SIG-M5 (cell line): ENCODE data around the gene RORB.
"Not testable (repeated sequence)": the region's sequence is repeated elsewhere in the genome, so short reads cannot be mapped to it uniquely, and the experiment has no call there.

ENCODE experiments used
- DNase-seq: peaks from one replicate; lab custom pipeline; 2025; lab: John Stamatoyannopoulos, UW

Gene RORB

DNA sequence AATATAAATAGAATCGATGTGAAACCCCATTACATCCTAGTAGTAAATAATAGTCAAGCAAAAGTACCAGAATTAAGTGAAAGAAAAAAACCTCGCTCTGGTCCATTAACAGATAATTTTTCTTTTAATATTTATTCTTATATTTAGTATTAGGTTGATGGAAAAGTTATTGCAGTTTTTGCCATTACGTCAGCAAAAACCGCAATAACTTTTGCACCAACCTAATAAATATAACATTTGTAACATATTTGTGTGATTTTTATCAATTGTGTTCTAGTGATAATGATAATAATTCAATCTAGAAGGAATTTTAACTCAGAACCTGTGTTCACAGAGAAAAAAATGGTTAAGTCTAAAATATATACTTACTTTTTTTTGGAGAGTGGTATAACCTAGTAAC lies 16.1 kb downstream of the RORB start:
- no peak for DNase-seq

DNA sequence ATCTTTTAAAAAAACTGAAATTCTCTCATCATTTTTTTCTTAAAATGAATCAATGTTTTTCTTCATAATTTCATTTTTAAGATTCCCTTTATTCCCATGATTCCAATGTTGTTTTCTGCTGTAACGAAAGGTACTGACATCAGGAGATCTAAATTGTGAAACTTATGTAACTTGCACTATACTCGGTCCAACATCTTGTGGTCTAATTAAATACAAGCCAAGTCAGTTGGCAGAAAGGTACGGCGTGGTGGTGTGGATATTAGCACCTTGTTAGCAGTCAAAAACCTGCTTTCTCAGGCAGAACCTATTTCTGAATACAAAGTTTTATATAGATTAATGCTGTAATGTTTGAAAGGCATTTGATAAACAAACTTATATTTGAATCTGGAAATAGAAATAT lies 20.1 kb downstream of the RORB start:
- DNase-seq = no peak

DNA sequence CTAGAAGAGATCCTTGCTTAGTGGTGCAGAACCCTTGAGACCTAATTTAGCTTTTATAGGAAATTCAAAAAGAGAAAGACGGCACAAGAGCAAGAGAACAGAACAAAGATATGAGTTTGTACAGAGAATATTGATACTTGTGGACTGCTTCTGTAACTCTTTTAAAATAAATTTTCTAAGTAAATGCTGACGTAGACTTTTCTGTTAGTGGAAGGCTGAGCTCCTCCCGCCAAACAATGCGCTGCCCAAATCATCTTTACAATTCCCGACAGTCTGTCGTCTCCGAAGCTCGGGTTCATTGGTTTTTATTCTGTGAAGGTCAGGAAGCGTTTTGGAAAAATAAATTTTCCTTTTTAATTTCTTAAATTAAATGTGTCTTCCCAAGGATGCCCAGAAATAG lies 22.3 kb downstream of the RORB start:
- DNase-seq = no peak

DNA sequence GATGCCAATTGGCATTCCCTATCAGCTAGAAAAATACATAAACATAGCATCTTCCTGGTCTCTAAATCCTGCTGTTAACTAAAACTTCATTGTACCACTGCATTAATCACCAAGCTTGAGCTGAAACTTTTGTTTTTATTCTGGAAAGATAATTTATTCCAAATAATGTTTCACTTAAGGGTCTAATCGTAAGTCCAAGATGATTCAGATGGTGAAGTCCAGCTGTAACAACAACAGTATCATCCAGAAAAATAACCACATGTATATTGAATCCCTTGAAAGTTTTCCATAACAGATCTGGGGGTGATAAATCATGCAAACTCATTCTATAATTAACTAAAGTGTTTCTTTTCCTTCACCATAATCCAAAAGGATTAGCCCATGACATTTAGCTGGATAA lies 23.9 kb downstream of the RORB start:
- no peak for DNase-seq

DNA sequence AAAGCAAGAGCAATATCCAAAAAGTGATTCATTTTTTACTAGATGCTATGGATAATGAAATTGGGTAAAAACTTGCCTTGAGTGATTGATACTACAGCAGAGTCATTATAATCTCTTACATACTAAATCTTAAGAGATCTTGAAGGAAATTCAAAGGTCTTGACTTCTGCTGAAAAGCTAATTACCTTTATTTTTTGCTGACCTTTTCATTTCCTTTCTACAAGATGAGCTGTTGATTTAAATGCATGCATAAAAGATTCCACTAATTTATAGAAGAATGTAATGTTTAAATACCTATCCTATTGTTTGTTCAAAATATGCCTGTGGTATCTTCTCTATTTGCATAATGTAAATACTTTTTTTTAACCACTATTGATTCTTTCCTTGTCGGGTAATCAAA lies 27.2 kb downstream of the RORB start:
- no peak for DNase-seq

DNA sequence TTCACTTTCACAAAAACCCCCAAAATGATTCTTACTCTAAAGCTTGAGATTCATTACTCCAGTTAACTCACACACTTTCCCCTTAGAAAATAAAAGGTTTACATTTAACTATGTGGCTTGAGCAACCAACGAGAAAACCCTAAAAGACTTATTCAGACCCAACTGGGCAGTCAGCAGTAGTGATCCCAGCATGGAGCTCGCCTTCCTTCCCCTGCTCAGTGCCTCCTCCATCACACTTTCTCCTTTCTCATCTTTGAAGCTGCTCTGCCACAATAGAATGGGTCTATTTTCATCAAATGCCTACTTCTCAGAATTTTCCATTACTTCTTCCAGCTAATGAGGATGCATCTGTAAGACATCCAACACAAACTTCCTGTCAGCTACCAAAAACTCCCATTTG lies 29.1 kb downstream of the RORB start:
- no peak for DNase-seq

DNA sequence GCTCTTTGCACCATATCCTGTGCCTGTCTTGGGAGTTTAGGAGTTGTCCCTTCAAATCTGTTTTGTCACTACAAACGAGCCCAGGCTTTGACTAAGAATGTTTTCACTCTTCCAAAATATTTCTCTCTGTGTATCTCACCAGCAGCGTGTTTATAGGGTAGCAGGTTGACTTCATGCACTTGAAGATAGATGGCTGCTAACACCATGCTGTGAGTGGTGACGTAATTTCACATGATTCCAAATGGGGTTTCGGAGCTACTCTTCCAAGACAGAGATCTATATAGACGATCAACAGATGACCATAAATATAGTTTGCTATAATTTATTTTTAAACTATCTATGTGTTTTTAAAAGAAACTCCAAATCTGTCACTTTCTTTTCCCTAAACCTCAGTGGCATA lies 30.6 kb downstream of the RORB start:
- DNase-seq = no peak

DNA sequence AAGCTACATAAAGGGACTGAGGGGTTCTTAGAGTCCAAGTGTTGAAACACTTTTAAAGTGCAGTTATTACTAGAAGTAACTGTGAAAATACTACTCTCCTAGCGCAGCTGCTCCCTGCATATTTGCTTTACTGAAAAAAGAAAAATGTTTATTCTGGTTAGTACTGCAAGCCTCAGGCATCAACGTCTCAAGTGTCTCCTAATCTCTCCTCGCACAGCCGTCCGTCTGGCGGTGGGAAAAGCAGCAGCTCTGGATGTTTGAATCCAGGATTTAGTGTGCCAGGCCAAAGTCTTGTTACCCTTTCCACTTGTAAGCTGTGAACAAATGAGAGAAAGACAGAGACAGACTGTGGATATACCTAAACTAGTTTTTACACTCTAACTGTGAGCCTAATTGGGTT lies 31.1 kb downstream of the RORB start:
- DNase-seq = no peak

DNA sequence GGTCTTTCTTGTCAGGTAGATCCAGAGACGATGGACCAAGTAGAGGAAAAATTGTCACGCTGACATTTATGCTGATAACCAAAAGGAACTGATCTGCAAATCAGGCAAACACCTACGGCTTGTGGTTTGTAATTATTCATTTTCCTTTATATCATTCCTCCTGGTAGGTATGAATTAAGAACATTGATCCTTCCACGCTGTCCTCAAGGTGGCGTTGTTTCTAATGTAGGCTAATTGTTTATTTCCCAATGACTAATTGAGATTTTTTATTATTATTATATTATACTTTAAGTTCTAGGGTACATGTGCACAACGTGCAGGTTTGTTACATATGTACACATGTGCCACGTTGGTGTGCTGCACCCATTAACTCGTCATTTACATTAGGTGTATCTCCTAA lies 33.3 kb downstream of the RORB start:
- not testable (repeated sequence) for DNase-seq

DNA sequence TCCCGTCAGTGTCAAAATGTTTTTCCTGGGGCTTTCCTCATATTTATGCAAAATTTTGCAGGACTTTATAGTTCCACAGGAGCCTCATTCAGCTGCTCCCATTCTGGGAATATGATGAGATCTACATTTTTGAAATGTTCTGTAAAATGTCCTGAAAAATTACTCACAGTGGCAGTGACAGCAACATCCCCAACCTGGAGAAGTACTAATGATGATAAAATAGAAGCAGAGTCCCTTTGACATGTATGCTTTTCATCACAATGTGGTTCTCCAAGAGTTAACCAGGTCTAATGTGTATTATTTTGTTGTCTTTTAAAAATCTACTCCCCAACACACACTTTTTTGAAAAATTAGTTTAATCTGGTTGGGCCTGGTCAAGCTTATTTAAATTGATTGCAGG lies 36.1 kb downstream of the RORB start:
- no peak for DNase-seq

DNA sequence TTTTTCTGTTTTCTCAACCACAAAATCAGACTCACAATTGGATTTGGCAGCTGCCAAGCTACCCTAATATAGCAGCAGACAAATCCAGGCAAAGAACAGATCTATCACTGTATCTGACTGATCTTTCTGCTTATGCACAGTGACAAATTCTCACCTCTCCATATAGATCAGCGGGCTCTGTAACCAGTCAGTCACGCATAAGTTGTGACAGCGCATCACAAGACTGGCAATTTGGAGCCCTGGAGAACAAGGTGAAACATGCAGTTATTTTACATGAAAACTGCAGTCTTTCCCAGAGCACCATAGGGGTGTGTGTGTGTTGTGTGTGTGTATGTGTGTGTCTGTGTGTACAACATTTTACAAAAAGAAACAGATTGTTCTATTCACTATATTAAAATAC lies 37.7 kb downstream of the RORB start:
- no peak for DNase-seq

DNA sequence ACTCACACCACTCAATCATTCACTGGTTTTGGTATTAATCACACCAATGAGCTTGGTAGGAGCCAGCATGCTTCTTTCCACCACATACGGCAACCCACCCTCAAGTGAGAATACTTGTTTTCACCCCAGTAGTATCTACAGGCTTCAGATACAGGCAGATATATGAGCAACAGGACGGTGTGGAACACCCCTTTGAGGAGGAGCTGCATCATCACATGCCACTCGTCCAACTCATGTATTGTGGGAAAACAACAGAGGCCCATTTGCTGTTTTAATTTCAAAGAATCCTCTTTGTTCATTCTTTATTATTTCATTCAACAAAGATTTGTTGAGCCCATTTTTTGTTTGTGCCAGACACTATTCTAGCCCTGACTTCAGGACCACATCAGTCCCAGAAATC lies 46.0 kb downstream of the RORB start:
- no peak for DNase-seq

DNA sequence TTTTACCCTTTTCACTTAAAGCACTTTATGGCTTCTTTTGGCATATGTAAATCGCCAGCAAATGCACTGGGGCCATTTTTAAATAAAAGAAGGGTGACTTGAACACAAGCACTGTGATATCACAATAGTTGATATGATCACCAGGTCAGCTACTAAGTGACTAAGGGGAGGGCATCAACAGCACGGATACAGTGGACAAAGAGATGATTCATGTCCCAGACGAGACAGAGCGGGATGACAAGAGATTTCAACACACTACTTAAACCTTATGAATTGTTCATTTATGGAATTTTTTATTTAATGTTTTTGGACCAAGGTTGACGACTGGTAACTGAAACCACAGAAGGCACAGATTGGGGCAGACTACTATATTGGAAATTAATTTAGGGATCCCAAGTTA lies 54.1 kb downstream of the RORB start:
- no peak for DNase-seq

DNA sequence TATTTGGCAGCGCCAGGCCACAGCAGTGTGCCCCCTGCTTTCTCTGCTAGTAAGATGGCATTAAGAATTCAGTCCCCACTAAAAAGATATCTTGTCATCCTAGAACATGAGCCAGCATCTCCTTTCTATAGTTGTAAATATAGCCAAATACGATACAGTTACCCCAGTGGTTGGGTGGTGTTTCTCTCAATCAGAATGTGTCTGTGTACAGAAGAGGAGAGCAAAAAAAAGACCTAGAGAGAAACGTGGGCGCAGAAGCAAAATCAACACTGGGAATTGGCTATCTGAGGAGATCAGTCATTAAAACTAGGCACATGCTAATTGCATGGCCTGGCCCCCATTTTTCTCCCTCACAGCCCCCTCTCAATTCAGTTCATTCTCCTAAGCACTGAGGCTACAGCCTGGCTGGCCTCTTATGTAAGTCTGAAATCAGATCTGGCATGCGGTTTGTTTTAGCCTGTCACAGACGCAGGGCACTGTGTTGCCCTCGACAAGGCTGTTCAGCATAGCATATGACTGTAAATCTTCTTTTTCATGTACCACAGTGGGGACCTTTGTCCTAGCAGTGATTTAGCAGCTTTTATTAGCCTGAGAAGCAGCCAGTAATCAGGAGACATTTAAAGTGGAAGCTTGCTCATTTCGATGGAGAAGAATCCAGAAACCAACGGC lies 57.8 kb downstream of the RORB start:
- DNase-seq = no peak

DNA sequence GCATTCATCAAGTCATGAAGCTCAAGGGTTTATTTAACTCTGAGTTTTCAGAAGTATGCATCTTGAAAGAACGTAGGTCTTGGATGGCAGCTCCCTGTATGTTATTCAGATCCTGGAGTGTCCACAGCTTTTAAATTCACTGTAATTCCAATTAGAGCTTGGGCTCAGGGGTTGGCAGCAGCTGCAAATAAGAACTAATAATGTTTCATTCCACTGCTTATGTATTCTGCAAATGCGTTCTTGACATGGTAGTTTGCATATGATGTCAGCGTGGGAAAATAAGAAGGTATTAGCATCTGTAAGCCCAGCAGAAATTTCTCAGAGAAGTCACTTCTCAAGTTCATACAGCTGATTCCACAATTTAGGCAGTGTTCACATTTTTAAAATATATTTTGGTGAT lies 58.4 kb downstream of the RORB start:
- no peak for DNase-seq

DNA sequence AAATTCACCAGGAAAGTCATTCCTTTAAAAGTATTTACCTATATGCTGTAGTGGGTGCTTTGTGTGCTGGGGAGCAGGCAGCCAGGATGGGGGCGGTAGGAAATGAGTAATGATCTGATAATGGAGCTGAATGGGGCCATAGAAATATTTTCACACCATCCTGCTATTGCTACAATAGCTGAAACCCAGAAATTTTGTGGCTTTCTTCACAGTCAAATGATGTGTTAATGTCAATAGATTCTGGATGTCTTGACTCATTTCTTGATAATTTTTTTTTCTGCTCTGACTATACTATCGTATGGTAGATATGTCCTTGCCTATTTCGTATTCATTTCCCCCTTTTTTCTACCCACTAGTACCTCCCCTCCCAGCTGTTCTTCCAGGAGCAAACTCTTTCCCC lies 59.5 kb downstream of the RORB start:
- no peak for DNase-seq

DNA sequence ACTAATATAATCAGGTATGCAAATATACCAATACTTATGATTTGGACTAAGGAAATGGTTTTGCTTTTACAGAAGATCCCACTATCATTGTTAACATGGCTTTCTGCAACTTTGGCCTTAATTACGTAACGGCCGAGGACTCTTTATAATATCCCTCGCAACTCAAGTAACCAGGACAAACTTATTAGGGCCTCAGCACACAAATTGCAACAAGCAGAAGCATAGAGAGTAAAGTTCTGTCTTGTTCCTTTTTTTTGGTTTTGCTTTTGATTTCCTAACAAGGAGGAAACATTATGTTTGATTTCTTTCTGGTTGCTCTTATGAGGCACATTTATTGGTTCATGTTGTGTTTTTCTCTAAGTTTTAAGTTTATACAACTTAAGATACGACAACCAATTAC lies 60.4 kb downstream of the RORB start:
- no peak for DNase-seq

DNA sequence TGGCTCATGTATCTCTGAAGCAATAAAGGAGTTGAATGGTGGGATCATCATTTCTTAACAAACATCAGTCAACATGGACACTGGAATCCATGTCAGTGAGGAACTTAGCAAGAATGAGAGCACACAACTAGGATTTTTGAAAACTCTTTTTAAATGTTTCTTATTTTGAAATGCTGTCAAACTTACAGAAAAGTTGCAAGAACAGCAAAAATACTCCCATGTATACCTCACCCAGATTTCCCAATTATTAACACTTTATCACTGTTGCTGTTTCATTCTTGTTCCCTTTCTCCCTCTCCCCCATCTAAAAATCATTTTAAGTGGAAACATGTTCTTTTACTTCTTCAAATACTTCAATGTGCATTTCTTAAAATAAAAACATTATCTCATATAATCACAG lies 65.5 kb downstream of the RORB start:
- DNase-seq = no peak

DNA sequence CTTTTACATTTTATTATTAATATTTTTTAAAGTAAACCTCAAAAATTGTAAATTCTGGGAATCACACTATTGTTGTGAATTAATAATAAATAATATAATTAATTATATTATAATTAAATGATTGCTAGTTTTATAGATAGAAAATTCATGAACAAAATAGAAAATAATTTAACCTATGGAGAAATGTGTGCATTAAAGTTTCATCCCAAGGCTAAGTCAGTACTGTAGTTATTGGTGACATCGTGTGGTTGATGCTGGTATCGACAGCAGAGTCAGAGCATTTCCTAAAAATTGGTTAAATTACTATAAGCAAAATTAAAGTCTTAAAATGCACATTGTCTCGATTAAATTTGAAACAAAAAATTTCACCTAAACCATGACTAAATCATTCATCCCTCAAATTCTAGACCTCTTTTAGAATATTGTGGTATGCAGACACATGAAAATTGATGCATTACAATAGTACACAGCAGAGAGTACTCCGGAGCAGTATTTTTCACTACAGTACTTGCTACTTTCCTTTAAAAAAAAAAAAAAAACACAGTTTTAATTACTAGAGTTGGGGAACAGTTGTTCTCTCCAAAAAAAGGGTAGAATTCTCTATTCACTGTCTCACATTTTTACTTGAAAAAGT lies 73.9 kb downstream of the RORB start:
- no peak for DNase-seq

DNA sequence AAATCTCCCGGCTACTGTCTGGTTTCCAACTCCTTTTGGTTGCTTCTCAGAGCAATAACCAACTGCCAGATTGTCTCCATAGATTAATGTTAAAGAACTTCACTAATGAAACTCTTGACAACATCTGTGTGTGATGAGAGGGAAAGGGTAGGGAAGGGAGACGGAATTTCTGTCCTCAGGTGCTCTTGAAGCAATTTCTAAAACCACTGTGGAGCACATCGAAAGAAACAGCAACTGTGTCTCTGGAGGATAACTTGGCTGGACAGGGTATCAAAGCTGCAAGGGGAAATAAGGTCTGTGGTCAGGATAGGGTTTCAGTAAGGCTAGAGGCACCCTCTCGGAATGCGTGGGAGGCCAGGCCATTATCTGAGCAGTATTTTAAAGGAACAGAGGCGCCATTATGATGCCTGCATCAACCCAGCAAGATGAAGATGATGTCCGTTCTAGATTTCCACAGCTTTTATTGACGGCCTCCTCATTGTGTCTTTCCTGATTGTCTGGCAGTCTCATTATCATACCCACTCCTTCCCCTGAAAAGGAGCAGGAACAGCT lies 76.6 kb downstream of the RORB start:
- DNase-seq = no peak

DNA sequence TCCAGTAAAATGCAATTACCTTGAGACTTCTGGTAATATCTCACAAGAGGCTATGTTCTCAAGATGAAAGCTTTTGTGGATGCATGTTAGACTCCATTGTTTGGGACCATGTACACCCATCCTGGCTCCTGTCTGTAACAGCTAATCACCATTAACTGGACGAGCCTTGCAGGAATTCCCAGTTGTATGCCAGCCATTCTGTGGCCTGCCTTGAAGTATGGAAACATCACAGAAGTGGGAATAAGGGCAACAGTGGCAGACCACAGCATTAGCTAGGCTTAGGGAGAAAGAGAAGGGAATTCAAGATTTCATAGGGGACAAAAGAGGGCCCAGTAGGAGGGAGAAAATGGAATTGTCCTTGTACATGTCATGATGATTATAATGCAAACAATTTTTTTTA lies 79.0 kb downstream of the RORB start:
- DNase-seq = no peak

DNA sequence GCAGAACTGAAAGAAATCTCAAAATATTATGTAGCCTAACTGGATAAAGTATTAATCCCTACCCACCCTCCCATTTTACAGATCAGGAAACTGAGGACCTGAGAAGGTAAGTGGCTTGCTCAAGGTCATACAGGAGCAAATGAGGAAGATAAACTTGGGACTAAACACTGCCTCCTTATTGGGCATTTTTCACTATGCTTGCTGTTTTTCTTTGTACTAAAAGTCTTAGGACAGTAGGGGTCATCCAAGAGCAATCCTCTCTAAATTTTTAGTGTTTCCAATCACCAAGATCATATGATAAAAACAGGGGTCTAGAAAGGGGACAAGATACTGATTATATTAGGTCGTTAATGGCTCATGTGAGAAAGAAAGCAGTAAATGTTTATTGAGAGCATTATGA lies 80.8 kb downstream of the RORB start:
- DNase-seq = no peak

DNA sequence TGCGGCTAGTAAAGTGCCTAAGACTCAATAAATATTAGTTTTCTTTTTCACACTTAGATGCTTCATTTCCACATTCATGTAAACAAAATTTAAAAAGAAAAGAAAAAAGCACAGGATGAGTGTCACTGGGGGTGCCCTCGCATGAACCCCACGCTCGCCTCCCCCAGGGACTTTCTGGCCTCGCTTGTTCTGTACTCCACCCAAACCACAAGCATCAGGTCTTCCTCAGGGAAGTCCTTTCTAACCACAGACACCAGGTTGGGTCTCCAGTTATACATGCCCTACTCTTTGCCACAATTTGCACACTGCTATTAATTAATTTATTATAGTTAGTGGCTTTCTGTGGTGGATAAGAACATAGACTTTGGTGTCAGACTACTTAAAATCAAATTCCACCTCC lies 92.4 kb downstream of the RORB start:
- DNase-seq = no peak

DNA sequence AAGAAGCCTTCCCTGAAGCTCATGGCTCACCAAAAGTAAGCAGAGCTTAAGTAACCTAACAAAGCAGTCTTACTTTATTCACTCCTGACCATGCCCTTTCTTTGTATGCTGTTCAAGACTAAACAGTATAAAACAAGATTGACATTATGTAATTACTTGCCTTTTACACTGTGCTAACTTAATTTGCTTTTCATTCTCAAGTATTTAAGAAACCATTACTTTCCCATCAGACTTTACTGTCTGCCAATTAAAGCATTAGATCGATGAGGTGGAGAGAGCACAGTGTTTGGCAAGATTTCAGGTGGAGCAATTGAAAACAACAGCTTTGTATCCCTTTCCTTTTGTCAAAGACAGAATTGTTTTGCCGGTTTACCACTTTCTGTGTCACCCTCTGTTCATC lies 98.2 kb downstream of the RORB start:
- no peak for DNase-seq
